Measurements from ENCODE around the gene PIGO.

GRCh38 chr9:35085078-35085477, 11.3 kb downstream of the PIGO start:
- TF ChIP-seq, protein P1, sequence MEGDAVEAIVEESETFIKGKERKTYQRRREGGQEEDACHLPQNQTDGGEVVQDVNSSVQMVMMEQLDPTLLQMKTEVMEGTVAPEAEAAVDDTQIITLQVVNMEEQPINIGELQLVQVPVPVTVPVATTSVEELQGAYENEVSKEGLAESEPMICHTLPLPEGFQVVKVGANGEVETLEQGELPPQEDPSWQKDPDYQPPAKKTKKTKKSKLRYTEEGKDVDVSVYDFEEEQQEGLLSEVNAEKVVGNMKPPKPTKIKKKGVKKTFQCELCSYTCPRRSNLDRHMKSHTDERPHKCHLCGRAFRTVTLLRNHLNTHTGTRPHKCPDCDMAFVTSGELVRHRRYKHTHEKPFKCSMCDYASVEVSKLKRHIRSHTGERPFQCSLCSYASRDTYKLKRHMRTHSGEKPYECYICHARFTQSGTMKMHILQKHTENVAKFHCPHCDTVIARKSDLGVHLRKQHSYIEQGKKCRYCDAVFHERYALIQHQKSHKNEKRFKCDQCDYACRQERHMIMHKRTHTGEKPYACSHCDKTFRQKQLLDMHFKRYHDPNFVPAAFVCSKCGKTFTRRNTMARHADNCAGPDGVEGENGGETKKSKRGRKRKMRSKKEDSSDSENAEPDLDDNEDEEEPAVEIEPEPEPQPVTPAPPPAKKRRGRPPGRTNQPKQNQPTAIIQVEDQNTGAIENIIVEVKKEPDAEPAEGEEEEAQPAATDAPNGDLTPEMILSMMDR (IDR thresholded peaks at IDR 0.05): no peak
- no peak for TF ChIP-seq EP300 (IDR thresholded peaks at IDR 0.05)
- TF ChIP-seq POLR2A (IDR thresholded peaks at IDR 0.05): no peak
